ENCODE data around the gene MISP.

- TF ChIP-seq RFXANK (CRISPR knock-in tag; IDR thresholded peaks at IDR 0.05) (no peak), YY1 (IDR thresholded peaks at IDR 0.05; ENCODE audit: insufficient read depth, insufficient replicate concordance, low read depth, low read length) (no peak), SP1 (IDR thresholded peaks at IDR 0.05) (no peak), SP1 (CRISPR knock-in tag; IDR thresholded peaks at IDR 0.05) (no peak), AHR (CRISPR knock-in tag; IDR thresholded peaks at IDR 0.05) (no peak), AFF4 (CRISPR knock-in tag; IDR thresholded peaks at IDR 0.05) (no peak), POLR2A (IDR thresholded peaks at IDR 0.05; ENCODE audit: insufficient read depth in 1 of 2, low read depth in 2 of 2, low read length in 2 of 2) (no peak), CREM (IDR thresholded peaks at IDR 0.05) (no peak), CREM (CRISPR knock-in tag; IDR thresholded peaks at IDR 0.05) (no peak), ZNF558 (CRISPR knock-in tag; IDR thresholded peaks at IDR 0.05; ENCODE audit: borderline replicate concordance) (no peak), EP300 (IDR thresholded peaks at IDR 0.05; ENCODE audit: low read depth in 2 of 2, low read length in 2 of 2) (no peak), EP300 (CRISPR knock-in tag; IDR thresholded peaks at IDR 0.05; ENCODE audit: borderline replicate concordance) (no peak), LRRFIP1 (CRISPR knock-in tag; conservative IDR thresholded peaks at IDR 0.05) (no peak)
- TF ChIP-seq, protein P1, sequence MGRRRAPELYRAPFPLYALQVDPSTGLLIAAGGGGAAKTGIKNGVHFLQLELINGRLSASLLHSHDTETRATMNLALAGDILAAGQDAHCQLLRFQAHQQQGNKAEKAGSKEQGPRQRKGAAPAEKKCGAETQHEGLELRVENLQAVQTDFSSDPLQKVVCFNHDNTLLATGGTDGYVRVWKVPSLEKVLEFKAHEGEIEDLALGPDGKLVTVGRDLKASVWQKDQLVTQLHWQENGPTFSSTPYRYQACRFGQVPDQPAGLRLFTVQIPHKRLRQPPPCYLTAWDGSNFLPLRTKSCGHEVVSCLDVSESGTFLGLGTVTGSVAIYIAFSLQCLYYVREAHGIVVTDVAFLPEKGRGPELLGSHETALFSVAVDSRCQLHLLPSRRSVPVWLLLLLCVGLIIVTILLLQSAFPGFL (CRISPR knock-in tag; IDR thresholded peaks at IDR 0.05): no peak
Observed at GRCh38 chr19:708154-709143, 42.5 kb upstream of the MISP start, which contains the start of gene PALM.

Data from HepG2 (cell line).